HEK293 (cell line): ENCODE results near the gene PDE4D.

Experiments
- TCF7L2 ChIP-seq: IDR thresholded peaks from 2 replicates; pipeline ENCODE4 v1.6.1; 2011; ENCODE audit warnings: low read depth, mild to moderate bottlenecking, inconsistent platforms, low read length, moderate library complexity, borderline replicate concordance
- ZNF146 ChIP-seq: fragments of 450-650 bp; formaldehyde crosslinking; IDR thresholded peaks from 2 replicates; pipeline ENCODE4 v1.5.1; 2016; ENCODE audit warnings: missing biosample characterization, missing genetic modification characterization
- ZNF184 ChIP-seq: fragments of 450-650 bp; IDR thresholded peaks from 2 replicates; pipeline ENCODE4 v1.5.1; 2018; ENCODE audit warnings: missing biosample characterization, mild to moderate bottlenecking, missing genetic modification characterization
- ZNF623 ChIP-seq: fragments of 450-650 bp; formaldehyde crosslinking; IDR thresholded peaks from 2 replicates; pipeline ENCODE4 v1.5.1; 2016; ENCODE audit warnings: missing biosample characterization, missing genetic modification characterization
- ZNF776 ChIP-seq: fragments of 450-650 bp; formaldehyde crosslinking; IDR thresholded peaks from 2 replicates; pipeline ENCODE4 v1.5.0; 2017; ENCODE audit warnings: missing biosample characterization, missing genetic modification characterization, borderline replicate concordance
- ZNF792 ChIP-seq: fragments of 450-650 bp; formaldehyde crosslinking; IDR thresholded peaks from 2 replicates; pipeline ENCODE4 v1.5.1; 2016; ENCODE audit warnings: missing biosample characterization, missing genetic modification characterization
- TF ChIP-seq, protein P1 (sequence below): fragments of 450-650 bp; formaldehyde crosslinking; IDR thresholded peaks from 2 replicates; pipeline ENCODE4 v1.5.1; 2016; ENCODE audit warnings: missing biosample characterization, missing genetic modification characterization, low read depth

DNA sequence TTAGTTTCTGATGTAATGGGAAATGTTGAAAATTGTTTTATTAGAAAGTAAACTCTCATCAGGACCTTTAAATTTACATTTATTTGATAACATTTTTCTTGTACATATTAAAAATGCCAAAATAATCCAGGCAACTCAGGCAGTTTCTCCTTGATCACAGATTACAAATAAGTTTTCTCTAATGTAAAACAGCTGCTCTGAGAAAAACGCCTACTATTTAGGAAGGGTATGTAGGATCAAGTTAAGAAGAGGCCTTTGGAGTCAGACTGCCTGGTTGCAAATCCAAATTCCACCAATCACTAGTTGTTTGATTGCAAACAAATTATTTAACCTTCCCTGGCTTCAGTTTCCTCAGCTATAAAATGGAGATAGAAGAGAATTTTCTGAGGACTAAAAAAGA lies 610.8 kb downstream of the PDE4D start:
- no peak for TF ChIP-seq ZNF146 (tag by site-specific recombination)
- no peak for TF ChIP-seq ZNF776 (tag by site-specific recombination)
- TF ChIP-seq, protein P1, sequence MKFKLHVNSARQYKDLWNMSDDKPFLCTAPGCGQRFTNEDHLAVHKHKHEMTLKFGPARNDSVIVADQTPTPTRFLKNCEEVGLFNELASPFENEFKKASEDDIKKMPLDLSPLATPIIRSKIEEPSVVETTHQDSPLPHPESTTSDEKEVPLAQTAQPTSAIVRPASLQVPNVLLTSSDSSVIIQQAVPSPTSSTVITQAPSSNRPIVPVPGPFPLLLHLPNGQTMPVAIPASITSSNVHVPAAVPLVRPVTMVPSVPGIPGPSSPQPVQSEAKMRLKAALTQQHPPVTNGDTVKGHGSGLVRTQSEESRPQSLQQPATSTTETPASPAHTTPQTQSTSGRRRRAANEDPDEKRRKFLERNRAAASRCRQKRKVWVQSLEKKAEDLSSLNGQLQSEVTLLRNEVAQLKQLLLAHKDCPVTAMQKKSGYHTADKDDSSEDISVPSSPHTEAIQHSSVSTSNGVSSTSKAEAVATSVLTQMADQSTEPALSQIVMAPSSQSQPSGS (tag by site-specific recombination), result no peak
- no peak for TF ChIP-seq ZNF623
- TF ChIP-seq ZNF792 (tag by site-specific recombination), result no peak
- TF ChIP-seq TCF7L2, result no peak
- TF ChIP-seq ZNF184 (tag by site-specific recombination), result no peak
